Mesendoderm (in vitro differentiated cells): ENCODE data around the gene WDR43.

Experiments used
- DNase-seq: peaks from one replicate; pipeline ENCODE4 v3.0.0; 2013
- H2AK5ac ChIP-seq: 2 replicates; pipeline ENCODE4 v1.6.1; 2013; ENCODE audit warnings: low read length, inconsistent platforms
- H2BK120ac ChIP-seq: 2 replicates; pipeline ENCODE4 v1.6.1; 2013; ENCODE audit warnings: low read depth, mild to moderate bottlenecking, low read length, moderate library complexity, mixed read lengths
- H2BK15ac ChIP-seq: replicated peaks from 2 replicates; pipeline ENCODE4 v1.6.1; 2013; ENCODE audit warnings: low read depth, mild to moderate bottlenecking, moderate library complexity
- H2BK5ac ChIP-seq: 2 replicates; pipeline ENCODE4 v1.6.1; 2013; ENCODE audit warnings: low read length, inconsistent platforms
- H3K18ac ChIP-seq: 2 replicates; pipeline ENCODE4 v1.6.1; 2013; ENCODE audit warnings: mild to moderate bottlenecking, low read length, mixed read lengths
- H3K23ac ChIP-seq: one replicate; pipeline ENCODE4 v1.6.1; 2013; ENCODE audit warnings: low read length
- H3K27ac ChIP-seq: 2 replicates; pipeline ENCODE4 v1.5.1; 2013; ENCODE audit warnings: low read depth, mild to moderate bottlenecking, inconsistent platforms, low read length, moderate library complexity
- H3K27me3 ChIP-seq: 2 replicates; pipeline ENCODE4 v1.6.1; 2013; ENCODE audit warnings: low read length, control low read depth, mild to moderate bottlenecking, inconsistent platforms; ENCODE audit not compliant: insufficient read depth, poor library complexity
- H3K36me3 ChIP-seq: 2 replicates; pipeline ENCODE4 v1.6.1; 2013; ENCODE audit warnings: low read length, inconsistent platforms; ENCODE audit not compliant: control insufficient read depth, insufficient read depth
- H3K4ac ChIP-seq: one replicate; pipeline ENCODE4 v1.6.1; 2013; ENCODE audit warnings: low read depth, mild to moderate bottlenecking, low read length, moderate library complexity
- H3K4me1 ChIP-seq: 2 replicates; pipeline ENCODE4 v1.6.1; 2013; ENCODE audit warnings: low read depth, low read length, inconsistent platforms; ENCODE audit not compliant: control insufficient read depth
- H3K4me2 ChIP-seq: 2 replicates; pipeline ENCODE4 v1.6.1; 2013; ENCODE audit warnings: low read length
- H3K4me3 ChIP-seq: 2 replicates; pipeline ENCODE4 v1.5.1; 2013; ENCODE audit warnings: mild to moderate bottlenecking, low read length
- H3K56ac ChIP-seq: one replicate; pipeline ENCODE4 v1.6.1; 2013; ENCODE audit warnings: low read length
- H3K79me1 ChIP-seq: 2 replicates; pipeline ENCODE4 v1.6.1; 2013; ENCODE audit warnings: low read length, inconsistent platforms
- H3K79me2 ChIP-seq: 2 replicates; pipeline ENCODE4 v1.6.1; 2013; ENCODE audit warnings: mild to moderate bottlenecking, low read length; ENCODE audit not compliant: control insufficient read depth, insufficient read depth
- H3K9ac ChIP-seq: 2 replicates; pipeline ENCODE4 v1.6.1; 2013; ENCODE audit warnings: low read length, inconsistent platforms
- H4K5ac ChIP-seq: one replicate; pipeline ENCODE4 v1.6.1; 2013; ENCODE audit warnings: low read length
- H4K8ac ChIP-seq: one replicate; pipeline ENCODE4 v1.6.1; 2013; ENCODE audit warnings: low read depth, mild to moderate bottlenecking, control low read depth, low read length, moderate library complexity
- WGBS: extraction: QIAGEN DNeasy Blood & Tissue Kit; methylation state at CpG from one replicate; pipeline ENCODE4 v1.1.7; 2013; ENCODE audit warnings: low lambda C conversion rate, missing lambda C conversion rate; ENCODE audit not compliant: insufficient coverage; ENCODE audit errors: extremely low coverage; 5-methylcytosine and 5-hydroxymethylcytosine counted together

The WDR43 gene

DNA sequence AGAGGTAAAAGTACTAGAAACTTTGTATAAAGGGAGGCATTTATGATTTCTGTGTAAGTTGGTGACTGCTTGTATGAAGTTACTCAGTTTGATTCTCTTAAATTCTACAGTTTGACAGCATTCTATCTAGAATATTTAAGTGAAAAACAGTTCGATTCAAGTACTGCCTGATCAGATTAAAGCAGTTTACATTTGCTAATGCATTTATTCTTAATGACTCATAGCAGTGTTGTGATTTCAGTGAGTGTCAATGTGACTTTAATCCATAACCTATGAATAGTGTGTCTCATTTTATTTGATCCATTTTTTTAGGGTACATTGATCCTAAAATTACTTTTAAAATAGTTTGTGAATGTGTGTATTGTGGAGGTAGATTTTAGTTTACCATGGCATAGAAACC is 35.7 kb downstream of the WDR43 start:
- Histone ChIP-seq H2AK5ac (no peak overlapping the region), H3K27ac (no peak overlapping the region), H3K4me3 (no peak overlapping the region), H3K4me1 (no peaks in the 10 kb centered on the region), H3K36me3 (peaks cover 5% of the 10 kb centered on the region), H3K79me2 (peaks cover 2% of the 10 kb centered on the region), H2BK5ac (no peak overlapping the region), H3K4me2 (no peak overlapping the region), H3K9ac (no peak overlapping the region), H3K18ac (no peak overlapping the region), H3K4ac (no peak overlapping the region), H3K56ac (no peak overlapping the region), H2BK15ac (no peak overlapping the region), H4K5ac (no peak overlapping the region), H2BK120ac (no peak overlapping the region), H4K8ac (no peak overlapping the region), H3K27me3 (no peaks in the 10 kb centered on the region), H3K79me1 (peaks cover 2% of the 10 kb centered on the region), H3K23ac (no peak overlapping the region)
- WGBS, result no CpG with 5 or more reads among the region's 1 CpG
- DNase-seq, result no peak

DNA sequence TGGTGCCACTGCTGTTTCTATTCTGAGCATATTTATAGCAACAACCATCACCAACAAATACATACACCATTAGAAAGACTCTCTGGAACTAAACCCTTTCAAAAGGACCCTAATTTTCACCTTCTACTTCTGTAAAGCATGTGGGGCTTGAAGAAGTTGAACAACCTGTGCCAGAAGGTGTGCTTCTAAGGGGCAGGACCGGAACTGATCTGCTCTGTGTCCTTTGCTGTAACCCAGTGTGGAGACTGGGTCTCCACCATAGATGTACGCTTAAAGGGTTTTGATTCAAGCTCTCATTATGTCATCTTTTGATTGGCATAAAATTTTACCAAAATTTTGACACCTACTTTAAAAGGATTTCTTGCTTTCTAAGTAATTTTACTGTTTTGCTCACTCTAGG is 40.3 kb downstream of the WDR43 start:
- Histone ChIP-seq H2BK15ac (no peak overlapping the region), H4K8ac (no peak overlapping the region), H3K4me1 (no peaks in the 10 kb centered on the region), H3K56ac (no peak overlapping the region), H3K9ac (no peak overlapping the region), H3K27me3 (no peaks in the 10 kb centered on the region), H3K4me3 (no peak overlapping the region), H3K79me1 (peaks cover 3% of the 10 kb centered on the region), H4K5ac (no peak overlapping the region), H3K36me3 (peaks cover 5% of the 10 kb centered on the region), H2BK5ac (no peak overlapping the region), H3K23ac (no peak overlapping the region), H3K79me2 (peaks cover 2% of the 10 kb centered on the region), H2BK120ac (no peak overlapping the region), H3K27ac (no peak overlapping the region), H3K4ac (no peak overlapping the region), H3K18ac (no peak overlapping the region), H3K4me2 (no peak overlapping the region), H2AK5ac (no peak overlapping the region)
- WGBS, result no CpG with 5 or more reads among the region's 2 CpGs
- no peak for DNase-seq

DNA sequence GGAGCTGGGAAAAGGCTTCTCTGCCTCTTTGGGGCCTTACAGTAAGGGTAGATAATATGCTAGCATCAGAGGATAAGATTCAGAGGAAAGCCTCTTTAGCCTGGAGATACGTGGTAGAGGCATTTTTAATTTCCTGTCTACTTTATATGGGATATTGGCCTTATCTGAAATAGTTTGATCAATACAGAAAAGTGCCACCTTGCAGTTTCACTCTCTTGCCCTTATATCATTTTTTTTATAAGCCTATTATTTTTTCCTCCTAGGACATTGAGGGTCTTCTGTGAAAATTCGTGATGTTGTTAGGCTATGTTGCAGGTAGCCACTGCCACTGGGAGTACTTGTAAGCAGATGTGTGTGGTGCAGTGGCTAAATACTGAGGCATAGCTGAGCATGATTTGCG is 46.5 kb downstream of the WDR43 start:
- no peak overlapping the region for H2BK120ac ChIP-seq
- no peaks in the 10 kb centered on the region for H3K79me2 ChIP-seq
- H4K5ac ChIP-seq, result no peak overlapping the region
- H3K79me1 ChIP-seq, result peaks cover 3% of the 10 kb centered on the region
- no peaks in the 10 kb centered on the region for H3K4me1 ChIP-seq
- H3K4me2 ChIP-seq, result no peak overlapping the region
- H3K27me3 ChIP-seq, result no peaks in the 10 kb centered on the region
- no peak overlapping the region for H3K4ac ChIP-seq
- no peak overlapping the region for H2BK5ac ChIP-seq
- no peak overlapping the region for H2BK15ac ChIP-seq
- no peak overlapping the region for H4K8ac ChIP-seq
- no peak overlapping the region for H3K4me3 ChIP-seq
- peaks cover 17% of the 10 kb centered on the region for H3K36me3 ChIP-seq
- no peak overlapping the region for H3K27ac ChIP-seq
- no peak overlapping the region for H3K18ac ChIP-seq
- WGBS, result no CpG with 5 or more reads among the region's 3 CpGs
- H2AK5ac ChIP-seq, result no peak overlapping the region
- no peak for DNase-seq
- H3K56ac ChIP-seq, result no peak overlapping the region
- no peak overlapping the region for H3K23ac ChIP-seq
- no peak overlapping the region for H3K9ac ChIP-seq

DNA sequence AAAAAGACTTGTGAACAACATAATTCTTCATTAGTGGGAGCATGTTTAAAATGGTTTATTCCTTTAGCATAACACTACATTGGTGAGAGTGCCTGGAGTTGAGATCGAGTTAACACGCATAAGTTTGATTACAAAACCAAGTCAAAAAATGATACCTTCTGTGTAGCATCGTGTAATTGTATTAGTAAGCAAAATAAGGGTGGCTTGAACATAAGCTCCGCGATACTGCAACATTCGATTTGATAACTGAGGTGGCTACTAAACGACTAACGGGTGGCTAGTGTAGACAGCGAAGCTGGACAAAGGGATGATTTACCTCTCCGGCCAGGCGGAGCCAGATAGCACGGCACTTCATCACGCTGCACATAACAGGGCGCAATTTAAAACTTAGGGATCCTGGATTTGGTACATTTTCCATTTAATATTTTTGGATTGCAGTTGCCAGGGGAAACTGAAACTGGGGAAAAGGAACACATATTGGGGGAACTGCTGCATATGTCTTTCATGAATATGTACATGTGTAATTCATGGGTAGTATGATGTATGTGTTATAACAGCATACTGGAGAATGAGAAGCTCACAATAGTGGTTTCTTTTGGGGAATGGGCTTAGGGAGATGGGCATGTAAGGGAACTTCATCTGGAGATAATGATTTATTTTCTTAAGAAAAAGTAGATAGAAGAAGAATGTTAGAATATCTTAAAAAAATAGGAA is 50.2 kb downstream of the WDR43 start:
- Histone ChIP-seq H2AK5ac (no peak overlapping the region), H3K79me1 (peaks cover 1% of the 10 kb centered on the region), H3K4ac (no peak overlapping the region), H3K23ac (no peak overlapping the region), H4K8ac (no peak overlapping the region), H3K4me1 (no peaks in the 10 kb centered on the region), H3K9ac (no peak overlapping the region), H2BK15ac (no peak overlapping the region), H3K4me2 (no peak overlapping the region), H4K5ac (no peak overlapping the region), H2BK120ac (no peak overlapping the region), H3K18ac (no peak overlapping the region), H3K4me3 (no peak overlapping the region), H3K36me3 (peaks cover 25% of the 10 kb centered on the region), H3K79me2 (no peaks in the 10 kb centered on the region), H2BK5ac (no peak overlapping the region), H3K27me3 (no peaks in the 10 kb centered on the region), H3K27ac (no peak overlapping the region), H3K56ac (no peak overlapping the region)
- DNase-seq, result no peak
- no CpG with 5 or more reads among the region's 14 CpGs for WGBS

DNA sequence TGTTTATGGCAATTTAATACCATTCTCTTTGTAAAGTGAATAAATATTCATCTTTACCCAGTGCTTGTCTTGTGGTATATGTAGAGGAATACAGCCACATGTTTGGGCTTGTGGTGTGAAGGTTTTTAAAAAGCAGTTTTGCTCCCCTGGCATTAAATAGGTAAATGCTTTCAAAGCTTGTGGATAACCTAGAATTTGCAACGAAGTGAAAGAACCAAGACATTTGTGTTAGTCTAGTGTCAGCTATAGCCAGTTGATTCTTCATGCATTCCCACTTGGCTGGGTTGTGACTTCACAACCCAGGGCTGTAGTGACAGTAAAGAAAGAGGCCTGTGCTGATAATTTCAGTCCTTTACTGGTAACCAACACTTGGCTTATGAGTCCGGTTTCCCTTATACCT is 53.7 kb downstream of the WDR43 start:
- H3K4ac ChIP-seq, result no peak overlapping the region
- H2BK120ac ChIP-seq, result no peak overlapping the region
- H3K27me3 ChIP-seq, result no peaks in the 10 kb centered on the region
- H4K8ac ChIP-seq, result no peak overlapping the region
- H3K56ac ChIP-seq, result no peak overlapping the region
- no peak overlapping the region for H2BK15ac ChIP-seq
- H3K18ac ChIP-seq, result no peak overlapping the region
- no peaks in the 10 kb centered on the region for H3K79me1 ChIP-seq
- peaks cover 17% of the 10 kb centered on the region for H3K36me3 ChIP-seq
- no peak overlapping the region for H3K23ac ChIP-seq
- H4K5ac ChIP-seq, result no peak overlapping the region
- H3K79me2 ChIP-seq, result no peaks in the 10 kb centered on the region
- H3K4me2 ChIP-seq, result no peak overlapping the region
- DNase-seq, result no peak
- H3K9ac ChIP-seq, result no peak overlapping the region
- H3K4me1 ChIP-seq, result no peaks in the 10 kb centered on the region
- no CpG with 5 or more reads among the region's 2 CpGs for WGBS
- no peak overlapping the region for H3K4me3 ChIP-seq
- no peak overlapping the region for H2AK5ac ChIP-seq
- no peak overlapping the region for H3K27ac ChIP-seq
- no peak overlapping the region for H2BK5ac ChIP-seq

DNA sequence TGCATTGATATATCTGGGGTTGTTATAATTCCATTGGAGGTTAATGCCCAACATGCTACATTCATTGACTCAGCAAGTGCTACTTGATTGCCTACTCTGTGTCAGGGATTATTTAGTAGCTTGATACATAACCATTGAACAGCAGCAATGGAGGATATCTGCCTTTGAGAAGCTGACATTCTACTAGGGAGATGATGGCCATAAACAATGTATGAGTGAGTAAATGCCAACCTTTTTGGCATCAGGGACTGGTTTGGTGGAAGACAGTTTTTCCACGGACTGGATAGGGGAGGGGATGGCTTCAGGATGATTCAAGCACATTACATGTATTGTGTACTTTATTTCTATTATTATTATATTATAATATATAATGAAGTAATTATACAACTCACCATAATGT is 54.7 kb downstream of the WDR43 start:
- H3K56ac ChIP-seq, result no peak overlapping the region
- no peak for DNase-seq
- no peaks in the 10 kb centered on the region for H3K4me1 ChIP-seq
- H3K23ac ChIP-seq, result no peak overlapping the region
- no peak overlapping the region for H4K8ac ChIP-seq
- no CpG with 5 or more reads among the region's 1 CpG for WGBS
- H2AK5ac ChIP-seq, result no peak overlapping the region
- no peak overlapping the region for H4K5ac ChIP-seq
- no peak overlapping the region for H3K9ac ChIP-seq
- H3K4me3 ChIP-seq, result no peak overlapping the region
- no peak overlapping the region for H3K4ac ChIP-seq
- H2BK15ac ChIP-seq, result no peak overlapping the region
- H3K79me2 ChIP-seq, result no peaks in the 10 kb centered on the region
- H3K27me3 ChIP-seq, result no peaks in the 10 kb centered on the region
- H3K4me2 ChIP-seq, result no peak overlapping the region
- H3K27ac ChIP-seq, result no peak overlapping the region
- no peak overlapping the region for H3K18ac ChIP-seq
- H2BK5ac ChIP-seq, result no peak overlapping the region
- H2BK120ac ChIP-seq, result no peak overlapping the region
- peaks cover 13% of the 10 kb centered on the region for H3K36me3 ChIP-seq
- H3K79me1 ChIP-seq, result no peaks in the 10 kb centered on the region
